Measurements from ENCODE around the gene BTBD1. TPM values are rescaled to one million over a fixed set of nuclear protein-coding genes. Genes with fewer than 3 reads are reported as not detected.

Gene BTBD1
- total and polyA plus RNA-seq, 2 experiments from 2014 or later: 60.3 to 121 TPM

- H3K4me2 ChIP-seq (ENCODE audit: unreplicated experiment): no peak overlapping the region
- no peaks in the 10 kb centered on the region for H3K27me3 ChIP-seq (replicated peaks; ENCODE audit: insufficient read depth)
- H3K27ac ChIP-seq: no peak overlapping the region
- DNase-seq: no peak
- H3K79me2 ChIP-seq (ENCODE audit: insufficient read depth): no peaks in the 10 kb centered on the region
- 42 to 43% methylated on average over 2 of the region's 2 CpGs for WGBS, 2 experiments (ENCODE audit: low coverage in 1 of 2, low lambda C conversion rate in 2 of 2, missing lambda C conversion rate in 2 of 2)
- TF ChIP-seq EZH2phosphoT487 (IDR thresholded peaks at IDR 0.05; ENCODE audit: insufficient read depth, low read depth) (no peak), EZH2 (IDR thresholded peaks at IDR 0.05; ENCODE audit: insufficient read depth, poor library complexity, severe bottlenecking) (no peak)
- no peak overlapping the region for H2AFZ ChIP-seq
- no peak overlapping the region for H3K4me3 ChIP-seq
- H3F3A ChIP-seq (ENCODE audit: insufficient read depth): no peaks in the 10 kb centered on the region
- no peaks in the 10 kb centered on the region for H3K36me3 ChIP-seq (ENCODE audit: low read depth)
- 0 out of 2 replicates have a peak, but pooled peaks cover 5% of the 10 kb centered on the region for H3K4me1 ChIP-seq (ENCODE audit: insufficient read depth)
- H3K9me3 ChIP-seq (ENCODE audit: low read depth): no peaks in the 10 kb centered on the region
- no peaks in the 10 kb centered on the region for H3K9me2 ChIP-seq (ENCODE audit: insufficient read depth)
- in situ Hi-C loops (cut with MboI): no loop called here
- no peak overlapping the region for H3K9ac ChIP-seq
- H4K20me1 ChIP-seq (ENCODE audit: insufficient read depth): no peaks in the 10 kb centered on the region
These were observed 86.1 kb downstream of the BTBD1 start for GRCh38 chr15:82980981-82981380.

DNA sequence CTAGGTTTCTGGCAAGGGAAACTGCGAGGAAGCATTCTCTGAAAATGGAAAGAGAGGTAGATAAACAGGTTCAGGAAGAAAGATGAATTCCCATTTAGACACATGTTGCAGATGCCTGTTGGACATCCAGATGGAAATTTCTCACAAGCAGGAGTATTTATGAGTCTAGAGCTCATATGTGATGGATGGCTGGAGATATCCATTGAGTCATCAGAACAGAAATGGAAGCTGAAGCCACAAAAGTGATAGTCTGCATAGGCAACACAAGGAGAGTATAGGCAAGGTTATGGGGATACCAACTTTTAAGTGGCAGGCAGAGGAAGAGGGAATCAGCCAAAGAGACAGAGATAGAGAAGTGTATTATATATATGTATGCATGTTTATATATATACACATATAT is 87.3 kb downstream of the BTBD1 start:
- TF ChIP-seq EZH2 (IDR thresholded peaks at IDR 0.05; ENCODE audit: insufficient read depth, poor library complexity, severe bottlenecking): no peak
- H3K9ac ChIP-seq: no peak overlapping the region
- H3K27ac ChIP-seq: no peak overlapping the region
- H4K20me1 ChIP-seq (ENCODE audit: insufficient read depth): no peaks in the 10 kb centered on the region
- H3K36me3 ChIP-seq (ENCODE audit: low read depth): no peaks in the 10 kb centered on the region
- H3K9me3 ChIP-seq (ENCODE audit: low read depth): no peaks in the 10 kb centered on the region
- DNase-seq: no peak
- in situ Hi-C loops (cut with MboI): no loop called here
- H3K79me2 ChIP-seq (ENCODE audit: insufficient read depth): no peaks in the 10 kb centered on the region
- no peak overlapping the region for H3K4me3 ChIP-seq
- H3K27me3 ChIP-seq (replicated peaks; ENCODE audit: insufficient read depth): no peaks in the 10 kb centered on the region
- no peaks in the 10 kb centered on the region for H3K4me1 ChIP-seq (ENCODE audit: insufficient read depth)
- H3F3A ChIP-seq (ENCODE audit: insufficient read depth): no peaks in the 10 kb centered on the region
- no peak overlapping the region for H3K4me2 ChIP-seq (ENCODE audit: unreplicated experiment)
- WGBS, 2 experiments (ENCODE audit: low coverage in 1 of 2, low lambda C conversion rate in 2 of 2, missing lambda C conversion rate in 2 of 2): 67 to 75% methylated on average over 1 of the region's 1 CpG
- H3K9me2 ChIP-seq (ENCODE audit: insufficient read depth): no peaks in the 10 kb centered on the region
- no peak overlapping the region for H2AFZ ChIP-seq

- no peak for TF ChIP-seq EZH2phosphoT487 (IDR thresholded peaks at IDR 0.05; ENCODE audit: insufficient read depth, low read depth)
- TF ChIP-seq EZH2 (IDR thresholded peaks at IDR 0.05; ENCODE audit: insufficient read depth, poor library complexity, severe bottlenecking): no peak
- Histone ChIP-seq H3K9ac (no peak overlapping the region), H3K4me2 (ENCODE audit: unreplicated experiment) (no peak overlapping the region), H3K4me3 (no peak overlapping the region), H3K4me1 (ENCODE audit: insufficient read depth) (no peaks in the 10 kb centered on the region), H3K27ac (no peak overlapping the region), H3K9me3 (ENCODE audit: low read depth) (no peaks in the 10 kb centered on the region), H4K20me1 (ENCODE audit: insufficient read depth) (no peaks in the 10 kb centered on the region), H2AFZ (no peak overlapping the region), H3K9me2 (ENCODE audit: insufficient read depth) (no peaks in the 10 kb centered on the region), H3F3A (ENCODE audit: insufficient read depth) (no peaks in the 10 kb centered on the region), H3K36me3 (ENCODE audit: low read depth) (no peaks in the 10 kb centered on the region), H3K79me2 (ENCODE audit: insufficient read depth) (no peaks in the 10 kb centered on the region), H3K27me3 (replicated peaks; ENCODE audit: insufficient read depth) (no peaks in the 10 kb centered on the region)
- 75 to 76% methylated on average over 5 of the region's 5 CpGs for WGBS, 2 experiments (ENCODE audit: low coverage in 1 of 2, low lambda C conversion rate in 2 of 2, missing lambda C conversion rate in 2 of 2)
- DNase-seq: no peak
- in situ Hi-C loops (cut with MboI): no loop called here
These were observed 88.6 kb downstream of the BTBD1 start for GRCh38 chr15:82978438-82978837.

- in situ Hi-C loops (cut with MboI): no loop called here
- TF ChIP-seq EZH2 (IDR thresholded peaks at IDR 0.05; ENCODE audit: insufficient read depth, poor library complexity, severe bottlenecking) (no peak), EZH2phosphoT487 (IDR thresholded peaks at IDR 0.05; ENCODE audit: insufficient read depth, low read depth) (no peak)
- no peak overlapping the region for H3K27ac ChIP-seq
- no peaks in the 10 kb centered on the region for H3K27me3 ChIP-seq (replicated peaks; ENCODE audit: insufficient read depth)
- H3K4me1 ChIP-seq (ENCODE audit: insufficient read depth): no peaks in the 10 kb centered on the region
- no peaks in the 10 kb centered on the region for H3K9me3 ChIP-seq (ENCODE audit: low read depth)
- H2AFZ ChIP-seq: no peak overlapping the region
- H3F3A ChIP-seq (ENCODE audit: insufficient read depth): no peaks in the 10 kb centered on the region
- no peak for DNase-seq
- no peak overlapping the region for H3K4me2 ChIP-seq (ENCODE audit: unreplicated experiment)
- H4K20me1 ChIP-seq (ENCODE audit: insufficient read depth): no peaks in the 10 kb centered on the region
- H3K9ac ChIP-seq: no peak overlapping the region
- no peak overlapping the region for H3K4me3 ChIP-seq
- H3K9me2 ChIP-seq (ENCODE audit: insufficient read depth): no peaks in the 10 kb centered on the region
- no peaks in the 10 kb centered on the region for H3K79me2 ChIP-seq (ENCODE audit: insufficient read depth)
- WGBS, 2 experiments (ENCODE audit: low coverage in 1 of 2, low lambda C conversion rate in 2 of 2, missing lambda C conversion rate in 2 of 2): 67 to 85% methylated on average over 1 of the region's 1 CpG
- no peaks in the 10 kb centered on the region for H3K36me3 ChIP-seq (ENCODE audit: low read depth)
These were observed 90.0 kb downstream of the BTBD1 start for GRCh38 chr15:82977076-82977475.

GRCh38 chr15:82972990-82973389 is 94.1 kb downstream of the BTBD1 start:
- Histone ChIP-seq H3K36me3 (ENCODE audit: low read depth) (no peaks in the 10 kb centered on the region), H3K9ac (no peak overlapping the region), H3K4me1 (ENCODE audit: insufficient read depth) (no peaks in the 10 kb centered on the region), H2AFZ (no peak overlapping the region), H3K27ac (no peak overlapping the region), H3K9me3 (ENCODE audit: low read depth) (no peaks in the 10 kb centered on the region), H4K20me1 (ENCODE audit: insufficient read depth) (no peaks in the 10 kb centered on the region), H3K79me2 (ENCODE audit: insufficient read depth) (no peaks in the 10 kb centered on the region), H3F3A (ENCODE audit: insufficient read depth) (no peaks in the 10 kb centered on the region), H3K27me3 (replicated peaks; ENCODE audit: insufficient read depth) (no peaks in the 10 kb centered on the region), H3K4me3 (no peak overlapping the region), H3K9me2 (ENCODE audit: insufficient read depth) (no peaks in the 10 kb centered on the region), H3K4me2 (ENCODE audit: unreplicated experiment) (no peak overlapping the region)
- 84 to 95% methylated on average over 1 of the region's 1 CpG for WGBS, 2 experiments (ENCODE audit: low coverage in 1 of 2, low lambda C conversion rate in 2 of 2, missing lambda C conversion rate in 2 of 2)
- in situ Hi-C loops (cut with MboI): no loop called here
- no peak for DNase-seq
- TF ChIP-seq EZH2 (IDR thresholded peaks at IDR 0.05; ENCODE audit: insufficient read depth, poor library complexity, severe bottlenecking) (no peak), EZH2phosphoT487 (IDR thresholded peaks at IDR 0.05; ENCODE audit: insufficient read depth, low read depth) (no peak)
